22Rv1 (cell line): Measurements from ENCODE around the gene ALX1.

Source experiments
- CTCF ChIP-seq: fragments of 450-650 bp; IDR thresholded peaks from 2 replicates; pipeline ENCODE4 v1.5.1; 2017; ENCODE audit warnings: mild to moderate bottlenecking
- ZFX ChIP-seq: fragments of 450-650 bp; IDR thresholded peaks from 2 replicates; pipeline ENCODE4 v1.6.1; 2017; ENCODE audit warnings: antibody characterized with exemption, borderline replicate concordance

DNA sequence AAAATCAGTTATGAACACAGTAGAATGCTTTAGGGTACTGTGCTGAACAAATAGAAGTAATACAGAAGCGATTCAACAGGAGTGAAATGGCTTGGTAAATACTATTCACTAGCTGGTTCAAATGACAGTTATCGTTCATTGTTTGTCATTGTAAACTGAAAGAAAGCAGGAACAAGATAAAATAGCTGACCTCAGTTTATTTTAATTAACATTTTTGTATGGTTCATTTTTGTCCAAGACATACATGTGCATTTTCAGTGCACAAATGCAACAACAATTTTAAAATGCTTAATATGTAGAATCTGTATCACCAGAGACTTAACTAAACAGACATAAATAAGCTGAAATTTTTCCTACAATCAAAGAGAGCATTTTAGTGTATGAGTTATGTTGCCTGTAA, 49.9 kb downstream of the ALX1 start:
- TF ChIP-seq CTCF (no peak), ZFX (no peak)
